NCI-H128 (cell line): ENCODE results near the gene RAD51B.
"Not testable (repeated sequence)": the region's sequence is repeated elsewhere in the genome, so short reads cannot be mapped to it uniquely, and the experiment has no call there.

Experiments used
- DNase-seq: peaks from one replicate; lab custom pipeline; 2025; ENCODE audit not compliant: unreplicated experiment; lab: John Stamatoyannopoulos, UW

The RAD51B gene

DNA sequence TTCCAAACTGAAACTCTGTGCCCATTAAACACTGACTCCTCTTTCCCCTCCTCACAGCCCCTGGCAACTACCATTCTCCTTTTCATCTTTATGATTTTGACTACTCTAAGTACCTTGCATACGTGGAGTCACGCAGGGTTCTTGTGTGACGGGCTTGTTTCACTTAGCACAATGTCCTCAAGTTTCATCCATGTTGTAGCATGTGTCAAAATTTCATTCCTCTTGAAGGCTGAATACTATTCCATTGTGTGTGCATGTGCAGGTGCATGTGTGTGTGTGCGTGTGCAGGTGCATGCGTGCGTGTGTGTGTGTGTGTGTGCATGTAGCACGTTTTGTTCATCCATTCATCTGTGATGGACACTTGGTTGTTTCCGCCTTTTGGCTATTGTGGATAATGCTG lies 867.1 kb downstream of the RAD51B start:
- DNase-seq = no peak

DNA sequence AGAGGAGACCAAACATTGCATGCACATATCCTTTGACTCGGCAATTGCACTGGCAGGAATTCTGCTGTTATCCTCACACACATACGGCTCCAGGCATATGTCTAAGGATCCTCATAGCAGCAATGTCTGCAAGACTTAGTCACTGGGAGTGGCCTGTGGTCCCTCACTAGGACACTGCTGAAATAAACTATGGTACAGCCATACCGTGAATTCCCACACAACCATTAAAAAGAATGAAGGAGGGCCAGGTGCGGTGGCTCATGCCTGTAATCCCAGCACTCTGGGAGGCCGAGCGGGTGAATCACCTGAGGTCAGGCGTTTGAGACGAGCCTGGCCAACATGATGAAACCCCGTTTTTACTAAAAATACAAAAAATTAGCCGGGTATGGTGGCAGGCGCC lies 868.2 kb downstream of the RAD51B start:
- no peak for DNase-seq

DNA sequence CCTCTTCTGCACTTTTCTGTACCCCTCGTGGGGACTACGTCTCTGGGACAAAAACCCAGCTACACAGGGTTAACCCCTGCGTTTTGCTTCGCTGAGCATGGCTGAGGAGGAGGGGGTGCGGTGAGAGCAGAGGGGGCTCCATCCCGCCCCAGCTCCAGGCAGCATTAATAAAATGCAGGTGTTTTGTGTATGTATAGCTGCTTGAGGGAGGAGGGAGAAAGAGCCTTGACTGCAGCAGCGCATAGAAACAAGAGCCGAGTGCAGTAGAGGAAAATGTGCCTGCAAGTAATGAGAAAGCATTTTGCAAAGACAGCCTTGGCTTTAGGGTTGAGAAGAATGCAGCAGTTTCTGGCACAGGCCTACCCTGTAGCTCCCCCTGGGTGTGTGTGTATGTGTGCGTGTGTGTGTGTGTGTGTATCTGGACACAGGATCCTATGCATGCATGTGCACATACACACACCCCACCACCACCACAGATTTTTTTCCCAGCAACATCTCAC lies 869.3 kb downstream of the RAD51B start:
- no peak for DNase-seq

DNA sequence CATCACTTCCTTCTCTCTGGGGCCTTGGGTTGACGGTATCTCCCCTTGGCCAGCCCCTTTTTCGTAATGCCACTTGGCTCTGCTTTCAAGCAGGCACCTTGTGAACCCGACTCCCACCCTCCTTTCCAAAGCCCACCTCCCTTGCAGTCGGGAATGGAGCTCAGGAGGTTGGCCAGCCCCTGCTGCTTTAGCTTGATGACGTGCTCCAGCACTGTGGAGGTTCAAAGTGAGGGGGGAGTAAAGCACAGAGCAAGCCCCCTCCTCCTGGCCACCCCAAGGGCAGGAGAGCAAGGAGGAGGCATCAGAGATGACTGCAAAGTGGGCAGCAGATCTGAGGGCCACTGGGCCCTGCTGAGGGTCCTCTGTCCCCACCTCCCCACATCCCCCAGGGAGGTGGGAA lies 869.9 kb downstream of the RAD51B start:
- no peak for DNase-seq

DNA sequence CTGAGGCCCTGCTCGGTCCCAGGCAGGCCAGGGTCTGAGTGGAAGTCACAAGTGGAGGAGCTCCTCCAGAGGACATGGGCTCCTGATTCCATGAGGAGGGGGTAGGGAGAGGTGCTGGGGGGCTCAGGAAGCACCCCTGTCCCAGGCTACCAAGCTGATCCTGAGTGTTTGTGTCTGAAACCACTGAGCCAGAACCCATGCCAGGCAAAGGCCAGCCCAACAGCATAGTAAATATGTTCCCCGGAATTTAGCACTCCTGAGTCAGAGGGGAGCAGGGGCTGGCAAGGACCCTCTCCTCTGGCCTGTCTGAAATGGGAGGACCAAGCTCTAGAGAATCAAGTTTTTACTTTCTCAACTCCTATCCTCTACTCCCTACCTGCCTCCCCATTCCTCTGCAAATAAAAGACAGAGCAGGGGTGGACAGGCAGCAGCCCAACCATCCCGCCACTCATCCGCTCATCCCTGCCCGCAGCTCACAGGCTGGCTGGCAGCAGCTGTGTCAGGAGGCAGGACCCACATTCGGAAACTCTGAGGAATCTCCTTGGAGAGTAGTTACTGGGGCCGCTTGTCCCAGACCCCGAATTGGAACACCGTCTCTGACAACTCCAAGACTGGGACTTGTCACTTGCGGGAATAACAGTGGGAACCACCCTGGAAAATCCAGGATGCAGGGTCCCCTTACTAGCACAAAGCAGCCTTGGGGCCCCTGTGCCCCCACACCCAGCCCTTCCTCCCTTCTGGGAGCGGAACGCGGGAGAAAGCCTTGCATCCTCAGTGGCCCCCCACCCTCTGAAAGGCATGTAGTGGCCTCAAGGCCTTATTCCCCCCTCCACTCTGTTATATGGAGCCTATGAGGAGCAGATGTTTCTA lies 870.7 kb downstream of the RAD51B start:
- DNase-seq = no peak

DNA sequence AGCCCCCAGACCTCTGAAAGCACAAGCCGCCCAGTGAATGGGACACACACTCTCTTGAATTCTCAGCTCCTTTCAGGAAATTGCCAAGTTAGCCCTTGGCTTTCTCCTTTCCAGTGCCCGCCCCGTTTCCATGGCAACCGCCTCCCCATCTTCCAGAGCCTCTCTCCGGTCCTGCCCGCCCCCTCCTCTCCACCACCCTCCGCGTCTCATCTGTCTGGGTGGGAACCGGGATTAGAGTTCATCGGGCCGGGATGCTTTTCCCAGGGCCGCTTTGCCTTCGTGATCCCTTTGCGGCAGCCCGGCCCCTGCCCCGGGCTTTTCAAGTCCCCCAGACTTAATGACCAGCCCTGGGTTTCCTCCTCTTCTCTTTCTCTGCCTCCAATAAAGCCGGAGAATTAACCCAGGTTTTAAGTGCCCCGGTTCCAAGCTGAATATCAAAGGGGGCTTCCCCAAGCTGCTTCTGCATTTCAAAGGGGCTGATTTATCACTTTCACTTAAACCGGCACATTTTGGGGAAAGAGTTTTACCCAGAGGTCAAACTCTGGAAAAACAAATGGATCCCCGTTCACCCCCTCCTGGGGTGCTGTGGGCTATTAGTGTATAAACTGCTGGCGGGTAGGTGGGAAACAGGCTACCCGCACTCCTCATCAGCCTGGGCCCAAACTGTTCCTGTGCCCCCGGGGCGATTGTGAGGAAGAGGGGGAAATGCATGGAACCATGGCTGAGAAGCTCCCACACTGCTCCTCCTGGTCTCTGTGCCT lies 871.6 kb downstream of the RAD51B start:
- DNase-seq = no peak

DNA sequence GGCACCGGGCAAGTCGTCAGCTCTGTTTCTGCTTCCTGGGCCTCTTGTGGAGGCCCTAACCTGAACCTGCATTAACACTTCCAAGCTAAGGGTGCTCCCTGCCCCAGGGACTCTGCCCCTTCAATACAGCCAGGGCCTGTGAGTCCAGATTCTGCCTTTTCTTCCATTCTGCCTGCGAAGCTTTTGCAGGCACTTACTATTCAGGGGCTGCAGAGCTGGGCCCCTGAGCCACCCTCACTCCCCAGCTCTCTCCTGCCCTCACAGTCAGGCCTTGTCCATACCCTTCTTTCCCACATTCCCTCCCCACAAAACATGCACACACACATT lies 872.2 kb downstream of the RAD51B start:
- DNase-seq = no peak

DNA sequence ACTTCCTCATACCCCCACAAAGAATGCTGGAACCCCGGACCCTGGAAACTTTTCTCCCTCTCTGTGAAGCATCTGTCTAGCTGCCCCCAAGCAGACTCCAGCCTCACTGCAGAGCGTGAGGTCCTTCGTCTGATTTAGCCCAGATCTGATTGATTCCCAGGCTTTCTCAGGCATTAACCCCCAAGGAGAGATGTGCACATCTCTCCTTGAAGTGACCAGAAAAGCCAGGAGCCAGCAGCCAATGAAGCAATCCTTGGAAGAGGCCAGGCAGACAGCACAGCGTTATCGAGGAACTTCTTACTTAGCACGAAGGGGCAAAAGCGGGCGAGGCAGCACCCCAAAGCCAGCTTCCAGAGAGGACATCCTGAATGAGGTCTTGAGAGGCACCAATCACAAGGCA lies 872.6 kb downstream of the RAD51B start:
- DNase-seq = no peak

DNA sequence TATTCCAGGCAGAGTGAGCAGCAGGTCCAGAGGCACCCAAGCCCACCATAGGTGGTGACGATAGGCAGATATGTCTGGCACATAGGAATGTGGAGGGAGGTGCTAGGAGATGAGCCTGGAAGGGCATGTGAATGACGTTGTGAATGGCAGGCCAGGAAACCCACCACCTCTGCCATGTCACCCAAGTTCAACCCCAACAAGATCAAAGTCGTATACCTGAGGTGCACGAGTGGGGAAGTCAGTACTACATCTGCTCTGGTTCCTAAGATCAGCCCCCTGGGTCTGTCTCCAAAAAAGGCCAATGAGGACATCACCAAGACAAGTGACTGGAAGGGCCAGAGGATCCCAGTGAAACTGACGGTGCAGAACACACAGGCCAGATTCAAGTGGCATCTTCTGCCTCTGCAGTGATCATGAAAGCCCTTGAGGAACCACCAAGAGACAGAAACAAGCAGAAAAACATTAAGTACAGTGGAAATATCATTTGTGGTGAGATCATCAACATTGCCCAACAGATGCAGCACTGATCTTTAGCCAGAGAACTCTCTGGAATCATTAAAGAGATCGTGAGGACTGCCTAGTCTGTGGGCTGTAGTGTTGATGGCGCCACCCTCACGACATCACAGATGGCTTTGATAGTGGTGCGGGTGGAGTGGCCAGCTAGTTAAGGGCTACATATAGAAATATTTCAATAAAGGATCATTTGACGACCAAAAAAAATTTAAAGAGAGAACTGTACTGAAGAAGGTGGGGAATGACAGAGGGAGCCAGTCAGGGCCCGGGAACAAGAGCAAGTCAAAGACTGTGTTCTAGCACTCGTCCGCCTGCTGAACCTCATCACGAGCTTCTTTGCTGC lies 873.6 kb downstream of the RAD51B start:
- no peak for DNase-seq

DNA sequence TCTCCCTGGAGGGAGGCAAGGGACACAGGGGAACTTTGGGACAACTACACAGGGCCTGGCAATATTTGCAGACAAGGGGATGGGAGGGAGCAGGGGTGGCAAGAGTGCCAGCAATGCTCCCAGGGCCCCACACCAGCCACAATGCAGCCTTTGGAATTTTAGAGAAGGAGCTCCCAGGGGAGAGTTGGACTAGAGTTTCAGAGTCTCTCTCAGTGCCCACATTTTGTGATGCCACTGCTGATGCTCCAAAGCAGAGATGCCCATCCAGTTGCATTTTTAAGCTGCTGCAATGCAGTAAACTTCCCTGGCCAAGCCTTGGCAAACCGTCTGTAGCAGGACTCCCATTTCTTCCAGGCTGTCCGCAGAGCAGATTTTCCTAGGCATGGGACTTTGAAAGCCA lies 874.3 kb downstream of the RAD51B start:
- no peak for DNase-seq

DNA sequence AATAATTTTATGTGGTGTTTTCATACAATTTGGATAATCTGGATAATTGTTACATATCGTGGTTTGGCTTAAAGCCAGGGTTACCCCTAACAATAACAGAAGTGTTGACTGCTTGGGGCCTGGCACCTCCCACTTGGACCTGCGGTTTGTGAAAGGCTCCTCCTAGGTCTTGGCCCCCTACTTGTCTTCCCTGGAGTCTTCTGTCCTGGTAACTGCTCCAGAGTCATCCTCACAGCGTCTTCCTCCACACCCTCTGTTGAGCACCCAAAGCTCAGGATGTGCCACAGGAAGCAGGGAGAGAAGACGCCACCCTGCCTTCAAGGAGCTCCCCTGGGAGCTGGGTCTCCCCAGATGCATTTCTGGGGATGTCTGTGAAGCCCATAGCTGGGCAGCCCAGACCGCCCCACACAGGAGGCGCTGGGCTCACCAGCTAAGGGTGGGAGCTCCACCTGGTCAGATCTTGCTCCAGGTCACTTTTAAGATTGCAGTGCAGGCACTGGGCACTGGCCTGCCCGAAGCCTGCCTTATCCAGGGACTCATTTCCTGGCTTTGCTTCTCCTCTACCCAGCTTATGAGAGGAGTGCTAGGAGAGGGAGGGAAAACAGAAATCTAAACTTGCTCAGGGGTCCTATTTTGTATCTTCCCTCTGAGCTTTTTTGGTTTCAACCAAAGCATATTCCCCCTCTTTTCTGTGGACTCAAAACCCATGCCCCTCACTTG lies 875.1 kb downstream of the RAD51B start:
- DNase-seq = no peak

DNA sequence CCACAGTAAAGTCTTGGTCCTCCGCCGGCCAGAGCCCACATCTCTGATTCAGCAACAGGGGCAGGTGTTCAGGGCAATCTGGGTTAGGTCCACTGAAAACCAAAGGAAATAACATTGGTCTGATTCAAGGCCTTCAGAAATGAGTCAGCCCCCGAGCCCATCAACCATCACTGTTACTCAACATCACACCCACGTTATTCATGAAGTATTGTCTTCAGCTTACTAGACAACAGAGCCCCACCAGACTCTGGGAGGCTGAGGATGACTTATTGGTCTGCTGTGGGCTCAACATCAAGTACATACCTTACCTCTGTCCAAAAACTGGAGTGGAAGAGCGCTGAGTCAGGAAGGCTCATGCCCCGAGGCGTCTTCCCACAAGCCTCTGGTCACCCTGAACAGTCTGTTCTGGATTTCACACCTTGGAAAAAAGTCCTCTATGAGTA lies 875.8 kb downstream of the RAD51B start:
- no peak for DNase-seq

DNA sequence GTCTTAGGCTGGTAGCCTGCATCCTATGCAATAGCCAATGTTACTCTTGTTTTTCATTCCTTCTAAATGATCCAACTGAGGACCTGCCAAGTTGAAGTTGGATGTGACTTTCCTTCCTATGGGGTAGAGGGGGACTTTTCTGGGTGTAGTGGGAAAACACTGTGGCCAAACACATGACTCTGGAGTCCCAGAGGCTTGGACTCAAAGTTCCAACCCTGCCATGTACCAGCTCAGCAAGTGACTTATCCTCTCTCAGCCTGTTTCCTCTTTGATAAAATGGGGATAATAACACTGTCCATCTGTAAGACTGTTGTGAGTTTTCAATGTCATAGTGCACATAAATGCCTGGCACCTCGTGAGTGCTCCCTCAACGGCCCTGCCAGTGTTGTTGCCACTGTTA lies 876.3 kb downstream of the RAD51B start:
- no peak for DNase-seq

DNA sequence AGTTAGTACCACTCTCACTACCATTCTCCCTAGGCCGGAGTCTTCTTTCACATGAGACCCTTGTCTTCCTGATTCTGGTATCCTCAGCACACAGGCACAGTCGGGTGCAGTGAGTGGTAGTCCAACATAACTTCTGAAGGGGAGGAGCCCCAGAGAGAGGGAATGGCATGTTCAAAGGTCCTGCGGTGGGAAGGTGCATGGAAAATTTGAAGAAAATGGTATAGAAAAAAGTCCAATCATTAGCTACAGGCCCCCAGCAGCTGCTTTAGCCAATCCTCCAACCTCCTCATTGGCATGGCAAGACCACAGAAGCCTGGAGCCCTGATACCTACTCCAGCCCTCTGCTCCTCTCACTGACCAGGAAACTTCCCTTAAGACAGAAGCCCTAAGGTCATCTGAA lies 876.7 kb downstream of the RAD51B start:
- no peak for DNase-seq

DNA sequence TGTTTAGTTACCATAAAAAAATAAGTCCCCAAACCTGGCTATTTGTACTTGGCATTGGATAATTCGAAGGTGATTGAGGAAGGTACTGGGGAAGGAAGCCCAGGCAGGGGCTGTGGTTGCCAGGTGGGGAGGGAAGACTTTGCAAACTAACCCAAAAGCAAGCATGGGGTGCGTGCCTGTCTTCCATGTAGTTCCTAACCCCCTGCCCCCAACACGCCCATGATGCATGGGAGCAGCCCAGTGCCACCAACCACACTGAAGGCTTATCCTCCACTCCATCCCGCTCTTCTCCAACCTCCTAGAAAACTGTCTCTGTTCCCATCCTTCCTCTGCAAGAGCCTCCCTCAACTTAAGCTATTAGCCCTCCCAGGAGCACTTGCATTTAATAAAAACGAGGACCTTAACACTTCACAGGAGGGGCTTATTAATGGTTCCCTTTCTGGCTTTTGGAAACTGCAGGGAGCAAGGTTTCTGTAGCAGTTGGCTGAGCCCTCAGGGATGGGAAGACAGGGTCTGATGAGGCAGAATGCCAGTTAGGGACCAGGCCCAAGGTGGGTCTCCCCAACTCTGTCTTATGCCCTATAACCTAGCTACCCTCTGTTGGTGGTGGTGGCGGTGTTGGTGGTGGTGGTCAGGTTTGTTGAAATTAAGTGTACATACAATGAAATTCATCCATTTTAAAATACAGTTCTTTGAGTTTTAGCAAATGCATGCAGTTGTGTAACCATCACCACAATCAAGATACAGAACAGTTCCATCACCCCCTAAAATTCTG lies 877.3 kb downstream of the RAD51B start:
- DNase-seq = no peak

DNA sequence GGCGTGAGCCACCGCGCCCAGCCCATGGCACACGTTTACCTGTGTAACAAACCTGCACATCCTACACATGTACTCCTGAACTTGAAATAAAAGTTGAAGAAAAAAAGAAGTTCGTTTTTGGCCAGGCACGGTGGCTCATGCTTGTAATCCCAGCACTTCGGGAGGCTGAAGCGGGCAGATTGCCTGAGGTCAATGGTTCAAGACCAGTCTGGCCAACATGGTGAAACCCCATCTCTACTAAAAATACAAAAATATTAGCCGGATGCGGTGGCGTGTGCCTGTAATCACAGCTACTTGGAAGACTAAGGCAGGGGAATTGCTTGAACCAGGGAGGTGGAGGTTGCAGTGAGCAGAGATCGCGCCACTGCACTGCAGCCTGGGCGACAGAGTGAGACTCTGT lies 879.2 kb downstream of the RAD51B start:
- not testable (repeated sequence) for DNase-seq

DNA sequence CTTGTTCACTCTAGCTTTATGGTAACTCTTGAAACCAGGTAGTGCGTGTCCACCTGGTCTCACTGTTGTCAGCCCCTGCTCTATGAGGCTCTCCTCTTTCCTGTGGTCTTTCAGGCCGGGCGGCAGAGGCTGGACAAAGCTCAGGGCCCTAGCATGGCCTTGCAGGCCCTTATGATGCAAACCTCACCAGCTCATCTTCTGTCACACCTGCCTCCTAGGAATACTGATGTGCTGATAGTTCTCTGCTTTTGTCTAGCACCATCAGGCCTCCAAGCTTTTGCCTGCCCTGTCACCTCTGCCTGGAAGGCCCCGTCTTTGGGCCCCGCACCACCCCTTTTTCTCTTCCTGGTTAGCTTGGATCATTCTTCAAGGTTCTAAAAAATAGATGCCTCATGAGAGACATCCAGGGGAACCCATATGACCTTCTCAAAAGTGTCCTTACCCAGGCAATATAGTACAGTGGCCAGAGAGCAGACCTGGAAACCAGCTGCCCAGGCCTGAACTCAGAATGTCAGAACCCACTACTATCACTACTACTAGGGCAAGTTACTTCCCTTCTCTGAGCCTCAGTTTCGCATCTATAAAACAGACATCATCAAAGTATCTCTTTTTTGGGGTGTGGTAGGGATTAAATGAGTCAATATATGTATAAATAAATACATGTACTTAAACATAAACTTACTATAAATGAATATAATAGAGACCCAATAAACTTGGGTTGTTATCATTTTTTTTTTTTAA lies 881.6 kb downstream of the RAD51B start:
- no peak for DNase-seq

DNA sequence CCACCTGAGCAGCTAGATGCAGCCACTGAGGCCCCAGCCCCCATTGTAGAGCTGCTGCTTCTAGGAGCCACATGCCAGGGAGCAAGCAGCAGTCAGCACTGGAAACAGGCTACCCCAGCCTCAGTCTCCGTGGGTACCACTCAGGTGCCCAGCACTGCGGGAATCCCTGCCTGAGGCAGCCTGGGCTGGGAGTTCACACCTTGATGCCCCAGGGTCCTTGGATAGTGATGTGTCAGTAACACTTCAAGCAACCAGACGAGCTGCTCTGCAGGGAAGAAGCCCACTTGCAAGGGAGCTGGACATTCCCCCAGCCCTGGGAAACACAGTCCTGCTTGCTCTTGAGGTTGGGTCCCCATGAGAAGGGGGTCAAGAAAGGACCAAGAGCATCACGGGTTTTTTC lies 882.6 kb downstream of the RAD51B start:
- no peak for DNase-seq

DNA sequence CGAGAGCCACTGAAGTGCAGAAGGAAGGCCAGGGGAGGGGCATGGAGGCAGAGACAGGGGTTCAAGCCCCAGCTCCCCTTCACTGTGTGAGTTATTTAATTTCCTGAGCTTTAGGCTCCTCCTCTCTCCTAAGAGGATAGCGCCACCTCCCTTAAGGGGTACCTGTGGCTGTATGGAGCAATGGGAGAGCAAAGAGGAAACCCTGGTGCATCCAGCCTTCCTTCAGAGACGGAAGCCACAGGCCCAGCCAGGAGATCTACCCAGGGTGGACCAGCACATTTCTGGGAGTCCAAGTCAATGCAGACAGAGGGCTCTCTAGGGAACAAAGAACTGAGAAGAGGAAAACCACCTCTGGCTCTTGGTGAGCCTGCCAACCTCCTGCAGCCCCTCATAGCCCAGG lies 883.0 kb downstream of the RAD51B start:
- no peak for DNase-seq
